ENCODE results near the gene NEDD4L.

Gene NEDD4L

DNA sequence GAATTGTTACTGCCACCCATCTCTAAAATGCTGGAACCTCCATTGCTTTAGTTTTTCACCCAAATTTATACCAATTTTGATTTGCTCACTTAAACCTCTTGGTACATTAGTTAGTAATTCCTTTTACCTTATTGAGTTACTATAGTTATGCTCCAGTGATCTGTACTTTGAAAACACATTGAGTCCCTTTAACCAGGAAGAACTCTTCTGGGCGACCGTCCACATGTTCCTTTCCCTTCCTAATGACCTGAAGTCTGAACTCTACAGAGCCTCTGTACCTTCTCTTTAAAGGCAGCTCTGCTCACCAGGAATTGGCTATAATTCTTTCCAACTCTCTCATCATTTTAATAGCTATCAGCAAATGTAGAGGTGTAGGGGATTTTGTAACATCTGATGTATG lies 290.0 kb downstream of the NEDD4L start (continued):
- TF ChIP-seq SP3 (tag by site-specific recombination; IDR thresholded peaks at IDR 0.05): no peak
- no peak for TF ChIP-seq ZNF214 (tag by site-specific recombination; IDR thresholded peaks at IDR 0.05; ENCODE audit: borderline replicate concordance)
- TF ChIP-seq, protein P1, sequence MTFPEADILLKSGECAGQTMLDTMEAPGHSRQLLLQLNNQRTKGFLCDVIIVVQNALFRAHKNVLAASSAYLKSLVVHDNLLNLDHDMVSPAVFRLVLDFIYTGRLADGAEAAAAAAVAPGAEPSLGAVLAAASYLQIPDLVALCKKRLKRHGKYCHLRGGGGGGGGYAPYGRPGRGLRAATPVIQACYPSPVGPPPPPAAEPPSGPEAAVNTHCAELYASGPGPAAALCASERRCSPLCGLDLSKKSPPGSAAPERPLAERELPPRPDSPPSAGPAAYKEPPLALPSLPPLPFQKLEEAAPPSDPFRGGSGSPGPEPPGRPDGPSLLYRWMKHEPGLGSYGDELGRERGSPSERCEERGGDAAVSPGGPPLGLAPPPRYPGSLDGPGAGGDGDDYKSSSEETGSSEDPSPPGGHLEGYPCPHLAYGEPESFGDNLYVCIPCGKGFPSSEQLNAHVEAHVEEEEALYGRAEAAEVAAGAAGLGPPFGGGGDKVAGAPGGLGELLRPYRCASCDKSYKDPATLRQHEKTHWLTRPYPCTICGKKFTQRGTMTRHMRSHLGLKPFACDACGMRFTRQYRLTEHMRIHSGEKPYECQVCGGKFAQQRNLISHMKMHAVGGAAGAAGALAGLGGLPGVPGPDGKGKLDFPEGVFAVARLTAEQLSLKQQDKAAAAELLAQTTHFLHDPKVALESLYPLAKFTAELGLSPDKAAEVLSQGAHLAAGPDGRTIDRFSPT (tag by site-specific recombination; IDR thresholded peaks at IDR 0.05): no peak
- TF ChIP-seq, protein P2, sequence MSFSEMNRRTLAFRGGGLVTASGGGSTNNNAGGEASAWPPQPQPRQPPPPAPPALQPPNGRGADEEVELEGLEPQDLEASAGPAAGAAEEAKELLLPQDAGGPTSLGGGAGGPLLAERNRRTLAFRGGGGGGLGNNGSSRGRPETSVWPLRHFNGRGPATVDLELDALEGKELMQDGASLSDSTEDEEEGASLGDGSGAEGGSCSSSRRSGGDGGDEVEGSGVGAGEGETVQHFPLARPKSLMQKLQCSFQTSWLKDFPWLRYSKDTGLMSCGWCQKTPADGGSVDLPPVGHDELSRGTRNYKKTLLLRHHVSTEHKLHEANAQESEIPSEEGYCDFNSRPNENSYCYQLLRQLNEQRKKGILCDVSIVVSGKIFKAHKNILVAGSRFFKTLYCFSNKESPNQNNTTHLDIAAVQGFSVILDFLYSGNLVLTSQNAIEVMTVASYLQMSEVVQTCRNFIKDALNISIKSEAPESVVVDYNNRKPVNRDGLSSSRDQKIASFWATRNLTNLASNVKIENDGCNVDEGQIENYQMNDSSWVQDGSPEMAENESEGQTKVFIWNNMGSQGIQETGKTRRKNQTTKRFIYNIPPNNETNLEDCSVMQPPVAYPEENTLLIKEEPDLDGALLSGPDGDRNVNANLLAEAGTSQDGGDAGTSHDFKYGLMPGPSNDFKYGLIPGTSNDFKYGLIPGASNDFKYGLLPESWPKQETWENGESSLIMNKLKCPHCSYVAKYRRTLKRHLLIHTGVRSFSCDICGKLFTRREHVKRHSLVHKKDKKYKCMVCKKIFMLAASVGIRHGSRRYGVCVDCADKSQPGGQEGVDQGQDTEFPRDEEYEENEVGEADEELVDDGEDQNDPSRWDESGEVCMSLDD (tag by site-specific recombination; IDR thresholded peaks at IDR 0.05): no peak
- TF ChIP-seq ZNF701 (tag by site-specific recombination; IDR thresholded peaks at IDR 0.05): no peak

DNA sequence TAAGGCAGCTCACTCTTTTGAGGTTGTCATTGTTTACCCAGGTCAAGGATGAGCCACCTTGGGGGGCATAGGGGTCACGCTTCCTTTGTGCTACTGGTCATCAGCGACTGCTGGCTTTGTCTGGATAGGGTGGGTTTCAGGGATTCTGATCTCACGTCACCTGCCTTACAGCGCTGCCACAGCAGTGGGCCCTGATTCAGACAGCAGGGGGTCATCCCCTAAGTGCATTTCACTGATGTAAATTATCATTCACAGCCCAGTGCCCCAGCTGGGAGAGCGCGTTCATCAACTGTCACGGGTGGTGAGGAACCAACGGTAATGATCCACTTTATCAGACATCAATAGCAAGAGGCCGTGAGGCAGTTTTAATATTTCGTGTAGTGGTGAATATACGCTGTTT lies 291.2 kb downstream of the NEDD4L start:
- H3K9me3 ChIP-seq (ENCODE audit: control insufficient read depth, insufficient read depth, low read depth, low read length): no peaks in the 10 kb centered on the region
- ChIA-PET POLR2A (no interaction called here), CTCF (interaction anchor here (0.7 kb wide), 2 partner anchors 86 to 273 kb away, joined by 3 read pairs; no protein-coding TSS in a partner anchor)
- no peak overlapping the region for H3K27ac ChIP-seq (ENCODE audit: extremely low read depth, low read depth, low read length)
- TF ChIP-seq ZIC2 (tag by site-specific recombination; IDR thresholded peaks at IDR 0.05) (peak; percentile 82), ZNF37A (tag by site-specific recombination; IDR thresholded peaks at IDR 0.05) (no peak), GLIS1 (tag by site-specific recombination; IDR thresholded peaks at IDR 0.05) (peak; percentile 86), ZNF558 (tag by site-specific recombination; IDR thresholded peaks at IDR 0.05) (no peak)
- peaks cover 15 to 25% of the 10 kb centered on the region in 2 experiments for H3K36me3 ChIP-seq (ENCODE audit: control insufficient read depth in 2 of 2, insufficient read depth in 1 of 2, low read length in 2 of 2)
- H3K4me1 ChIP-seq (ENCODE audit: control insufficient read depth, insufficient read depth, low read length): peaks cover 19% of the 10 kb centered on the region
- no peak overlapping the region for H3K4me3 ChIP-seq (ENCODE audit: low read depth, low read length)

GRCh38 chr18:58335821-58336220 lies 291.8 kb downstream of the NEDD4L start:
- ChIA-PET CTCF (interaction anchor here (0.7 to 1.8 kb wide), 2 partner anchors 86 to 200 kb away, joined by 3 to 5 read pairs; no protein-coding TSS in a partner anchor), POLR2A (no interaction called here)
- H3K4me1 ChIP-seq (ENCODE audit: control insufficient read depth, insufficient read depth, low read length): peaks cover 19% of the 10 kb centered on the region
- H3K36me3 ChIP-seq (ENCODE audit: control insufficient read depth in 2 of 2, insufficient read depth in 1 of 2, low read length in 2 of 2): peaks cover 15 to 20% of the 10 kb centered on the region in 2 experiments
- no peak overlapping the region for H3K4me3 ChIP-seq (ENCODE audit: low read depth, low read length)
- no peak overlapping the region for H3K27ac ChIP-seq (ENCODE audit: extremely low read depth, low read depth, low read length)
- H3K9me3 ChIP-seq (ENCODE audit: control insufficient read depth, insufficient read depth, low read depth, low read length): no peaks in the 10 kb centered on the region
- TF ChIP-seq ZNF223 (tag by site-specific recombination; IDR thresholded peaks at IDR 0.05) (no peak), GFI1B (tag by site-specific recombination; IDR thresholded peaks at IDR 0.05) (no peak), ZNF302 (tag by site-specific recombination; IDR thresholded peaks at IDR 0.05; ENCODE audit: low read depth) (no peak), ZNF530 (tag by site-specific recombination; IDR thresholded peaks at IDR 0.05; ENCODE audit: low read depth) (no peak), SALL2 (tag by site-specific recombination; IDR thresholded peaks at IDR 0.05; ENCODE audit: borderline replicate concordance) (no peak), SP3 (tag by site-specific recombination; IDR thresholded peaks at IDR 0.05) (no peak), ZNF629 (tag by site-specific recombination; IDR thresholded peaks at IDR 0.05) (no peak), KLF10 (tag by site-specific recombination; IDR thresholded peaks at IDR 0.05) (no peak), ZNF423 (tag by site-specific recombination; IDR thresholded peaks at IDR 0.05) (no peak), HOXD13 (CRISPR knock-in tag; IDR thresholded peaks at IDR 0.05; ENCODE audit: borderline replicate concordance) (no peak), ZNF416 (tag by site-specific recombination; IDR thresholded peaks at IDR 0.05) (no peak), ZBTB7A (tag by site-specific recombination; IDR thresholded peaks at IDR 0.05; ENCODE audit: low read depth) (no peak), ZBTB48 (tag by site-specific recombination; IDR thresholded peaks at IDR 0.05) (no peak), ZNF548 (tag by site-specific recombination; IDR thresholded peaks at IDR 0.05) (no peak), ZSCAN18 (tag by site-specific recombination; IDR thresholded peaks at IDR 0.05) (no peak)
- TF ChIP-seq, protein P3, sequence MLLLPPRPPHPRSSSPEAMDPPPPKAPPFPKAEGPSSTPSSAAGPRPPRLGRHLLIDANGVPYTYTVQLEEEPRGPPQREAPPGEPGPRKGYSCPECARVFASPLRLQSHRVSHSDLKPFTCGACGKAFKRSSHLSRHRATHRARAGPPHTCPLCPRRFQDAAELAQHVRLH (tag by site-specific recombination; IDR thresholded peaks at IDR 0.05): no peak
- TF ChIP-seq, protein P4, sequence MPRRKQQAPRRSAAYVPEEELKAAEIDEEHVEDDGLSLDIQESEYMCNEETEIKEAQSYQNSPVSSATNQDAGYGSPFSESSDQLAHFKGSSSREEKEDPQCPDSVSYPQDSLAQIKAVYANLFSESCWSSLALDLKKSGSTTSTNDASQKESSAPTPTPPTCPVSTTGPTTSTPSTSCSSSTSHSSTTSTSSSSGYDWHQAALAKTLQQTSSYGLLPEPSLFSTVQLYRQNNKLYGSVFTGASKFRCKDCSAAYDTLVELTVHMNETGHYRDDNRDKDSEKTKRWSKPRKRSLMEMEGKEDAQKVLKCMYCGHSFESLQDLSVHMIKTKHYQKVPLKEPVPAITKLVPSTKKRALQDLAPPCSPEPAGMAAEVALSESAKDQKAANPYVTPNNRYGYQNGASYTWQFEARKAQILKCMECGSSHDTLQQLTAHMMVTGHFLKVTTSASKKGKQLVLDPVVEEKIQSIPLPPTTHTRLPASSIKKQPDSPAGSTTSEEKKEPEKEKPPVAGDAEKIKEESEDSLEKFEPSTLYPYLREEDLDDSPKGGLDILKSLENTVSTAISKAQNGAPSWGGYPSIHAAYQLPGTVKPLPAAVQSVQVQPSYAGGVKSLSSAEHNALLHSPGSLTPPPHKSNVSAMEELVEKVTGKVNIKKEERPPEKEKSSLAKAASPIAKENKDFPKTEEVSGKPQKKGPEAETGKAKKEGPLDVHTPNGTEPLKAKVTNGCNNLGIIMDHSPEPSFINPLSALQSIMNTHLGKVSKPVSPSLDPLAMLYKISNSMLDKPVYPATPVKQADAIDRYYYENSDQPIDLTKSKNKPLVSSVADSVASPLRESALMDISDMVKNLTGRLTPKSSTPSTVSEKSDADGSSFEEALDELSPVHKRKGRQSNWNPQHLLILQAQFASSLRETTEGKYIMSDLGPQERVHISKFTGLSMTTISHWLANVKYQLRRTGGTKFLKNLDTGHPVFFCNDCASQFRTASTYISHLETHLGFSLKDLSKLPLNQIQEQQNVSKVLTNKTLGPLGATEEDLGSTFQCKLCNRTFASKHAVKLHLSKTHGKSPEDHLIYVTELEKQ (tag by site-specific recombination; IDR thresholded peaks at IDR 0.05; ENCODE audit: borderline replicate concordance): no peak
